NOMO-1 treated with DMSO at 0.1 percent for 48 hours (cell line): ENCODE measurements around the gene TUBA8.
"Not testable (repeated sequence)": the region's sequence is repeated elsewhere in the genome, so short reads cannot be mapped to it uniquely, and the experiment has no call there.

Experiments
- DNase-seq: peaks from one replicate; lab custom pipeline; 2025; ENCODE audit not compliant: unreplicated experiment; lab: John Stamatoyannopoulos, UW

The TUBA8 gene

DNA sequence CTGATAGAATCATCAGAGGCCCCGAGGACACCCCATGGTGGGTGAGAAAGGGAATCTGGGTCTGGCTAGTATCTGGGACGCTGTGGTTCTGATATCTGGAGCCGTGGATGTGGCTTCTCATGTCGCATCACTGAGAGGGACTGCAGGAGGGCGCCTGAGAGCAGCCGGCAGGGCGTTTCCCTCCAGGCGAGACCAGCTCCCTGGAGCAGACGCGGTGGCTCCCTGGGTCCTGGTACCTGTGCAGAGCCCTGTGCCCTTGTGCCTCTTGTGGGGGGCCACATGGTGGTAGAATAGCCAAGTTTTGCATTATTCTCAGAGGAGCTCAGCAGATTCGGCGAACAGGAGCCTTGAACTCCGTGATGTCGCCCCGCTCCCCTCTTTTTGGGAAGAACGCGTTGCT, 59.7 kb downstream of the TUBA8 start:
- DNase-seq, result not testable (repeated sequence)

DNA sequence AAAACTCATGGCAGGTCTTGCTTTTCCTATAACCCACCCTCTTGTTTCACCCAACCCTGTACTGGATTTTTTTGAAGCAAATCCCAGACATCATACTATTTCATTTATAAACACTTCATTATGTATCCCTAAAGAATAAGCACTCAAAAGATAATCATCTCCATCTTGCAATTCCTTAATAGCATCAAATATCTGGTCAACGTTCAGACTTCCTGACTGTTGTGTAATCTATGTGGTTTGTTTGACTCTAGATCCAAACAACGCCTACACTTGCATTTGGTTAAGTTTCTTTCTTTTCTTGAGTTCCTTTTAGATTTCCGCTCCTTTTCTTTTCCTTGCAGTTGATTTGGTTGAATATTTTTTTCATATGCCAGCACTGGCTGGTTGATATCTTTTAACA, 61.6 kb downstream of the TUBA8 start:
- DNase-seq, result not testable (repeated sequence)

DNA sequence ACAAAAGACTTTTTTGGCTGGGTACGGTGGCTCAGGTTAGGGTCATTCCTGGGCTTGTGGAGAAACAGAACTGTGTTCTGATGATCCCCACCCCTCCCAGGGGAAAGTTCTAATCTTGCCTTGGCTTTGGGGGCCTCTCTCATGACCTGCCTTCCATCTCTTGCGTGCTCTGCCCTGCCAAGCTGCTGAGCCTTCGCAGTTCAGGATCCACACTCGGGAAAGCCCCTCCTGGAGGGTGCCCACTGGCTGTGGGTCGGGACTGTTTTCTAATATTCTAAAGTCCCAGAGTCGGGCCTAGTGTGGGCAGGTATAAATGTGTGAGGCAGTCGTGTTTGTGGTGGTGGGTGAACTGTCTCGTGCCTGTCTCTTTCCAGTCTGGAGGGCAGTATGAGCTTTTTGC, 62.2 kb downstream of the TUBA8 start:
- DNase-seq, result not testable (repeated sequence)

DNA sequence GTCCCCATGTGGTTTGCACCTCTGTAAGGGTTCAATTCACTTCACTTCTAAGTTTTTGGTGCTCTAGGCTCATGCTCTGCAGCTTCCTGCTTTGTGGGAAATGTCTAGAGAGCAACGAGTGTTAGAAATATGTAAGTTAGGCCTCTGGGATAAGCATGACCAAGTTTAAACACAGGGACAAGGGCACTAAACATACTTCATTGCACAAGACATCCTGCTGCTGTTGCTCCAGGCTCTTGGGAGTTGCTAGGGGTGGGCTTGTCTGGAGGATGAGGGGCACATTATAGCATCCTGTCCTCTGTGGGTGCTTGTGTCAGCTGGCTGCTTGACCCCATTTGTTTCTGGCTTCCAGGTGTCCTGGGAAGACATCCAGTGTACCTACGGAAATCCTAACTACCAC, 62.8 kb downstream of the TUBA8 start:
- not testable (repeated sequence) for DNase-seq
